GM19238 (cell line): ENCODE data around the gene LEMD2.

Experiments used
- DNase-seq: peaks from one replicate; pipeline ENCODE4 v3.0.0; 2011; ENCODE audit warnings: low spot score; ENCODE audit not compliant: insufficient read length

LEMD2 gene

GRCh38 chr6:33797626-33798342, 8.9 kb upstream of the LEMD2 start:
- no peak for DNase-seq

GRCh38 chr6:33794910-33795623, 6.1 kb upstream of the LEMD2 start:
- no peak for DNase-seq

GRCh38 chr6:33792981-33793380, 4.1 kb upstream of the LEMD2 start:
- no peak for DNase-seq

GRCh38 chr6:33791620-33792019, 2.7 kb upstream of the LEMD2 start:
- no peak for DNase-seq

- no peak for DNase-seq
These were observed 2.0 kb upstream of the LEMD2 start for GRCh38 chr6:33790910-33791309.

DNA sequence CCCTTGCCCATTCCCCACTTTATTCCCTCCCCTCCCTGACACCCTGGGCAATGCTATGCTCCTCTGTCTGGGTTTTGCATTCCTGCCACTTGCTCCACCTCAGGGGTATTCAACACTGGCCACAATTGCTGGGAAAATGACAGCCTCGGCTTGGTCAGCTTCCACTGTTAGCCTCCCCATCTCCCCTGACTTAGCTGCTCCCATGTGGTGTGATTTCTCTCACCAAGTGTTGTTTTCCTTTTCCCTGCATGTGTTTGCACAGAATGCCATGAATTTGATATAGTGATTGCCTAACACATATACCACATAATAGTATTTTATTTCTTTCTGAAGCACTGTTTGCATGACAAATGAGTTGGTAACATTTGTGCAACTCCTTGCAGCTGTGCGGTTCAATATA, 1.4 kb upstream of the LEMD2 start:
- no peak for DNase-seq

DNA sequence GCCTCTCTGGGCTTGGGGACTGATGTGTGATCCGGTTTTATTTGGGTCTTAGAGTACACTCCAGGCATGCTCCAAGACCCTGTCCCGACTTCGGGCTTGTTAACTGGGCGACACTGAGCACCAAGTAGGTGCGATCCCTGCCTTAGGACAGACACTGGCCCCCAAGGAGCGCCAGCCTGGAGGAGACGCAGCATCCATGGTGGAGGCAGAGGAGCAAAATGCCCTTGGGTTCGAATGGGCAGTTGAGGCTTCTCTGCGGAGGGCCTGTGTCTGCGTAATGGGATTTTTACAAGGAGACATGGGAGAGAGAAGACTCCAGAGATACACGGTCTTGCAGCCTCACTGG, 593 bp upstream of the LEMD2 start:
- DNase-seq, result no peak

DNA sequence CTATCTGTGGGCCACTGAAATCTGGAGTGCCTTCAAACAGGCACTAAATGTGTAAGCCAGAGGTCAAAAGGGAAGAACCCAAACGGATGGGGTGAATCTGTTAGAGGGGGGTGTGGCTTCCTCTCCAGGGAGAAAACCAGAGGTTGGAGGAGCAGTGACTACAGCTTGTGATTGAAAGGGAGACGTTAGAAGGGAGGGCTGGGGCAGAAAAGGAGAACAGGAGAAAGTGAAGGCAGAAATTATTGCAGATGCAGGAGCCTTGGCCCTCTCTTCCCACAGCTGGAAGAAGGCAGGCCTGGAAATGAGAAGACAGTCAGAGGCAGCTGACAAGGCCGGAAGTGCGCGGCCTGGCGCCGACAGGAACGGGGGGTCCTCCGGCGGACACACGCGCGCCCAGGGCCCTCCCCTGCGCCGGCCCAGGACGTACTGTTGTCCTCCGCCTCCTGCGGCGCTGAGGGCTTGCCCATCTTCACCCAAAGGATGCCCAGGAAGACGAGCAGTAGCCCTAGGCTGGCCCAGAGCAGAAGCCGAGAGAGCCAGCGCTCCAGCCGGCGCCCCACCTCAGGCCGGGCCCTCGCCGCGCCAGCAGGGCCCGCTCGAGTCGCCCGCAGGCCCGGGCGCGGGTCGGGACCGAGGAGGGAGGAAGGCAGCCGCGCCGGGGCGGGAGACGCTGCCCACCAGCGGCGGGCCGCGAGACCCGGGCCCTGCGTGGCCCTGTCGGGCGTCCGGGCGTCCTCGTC, 806 bp downstream of the LEMD2 start:
- peak; percentile 86 for DNase-seq

DNA sequence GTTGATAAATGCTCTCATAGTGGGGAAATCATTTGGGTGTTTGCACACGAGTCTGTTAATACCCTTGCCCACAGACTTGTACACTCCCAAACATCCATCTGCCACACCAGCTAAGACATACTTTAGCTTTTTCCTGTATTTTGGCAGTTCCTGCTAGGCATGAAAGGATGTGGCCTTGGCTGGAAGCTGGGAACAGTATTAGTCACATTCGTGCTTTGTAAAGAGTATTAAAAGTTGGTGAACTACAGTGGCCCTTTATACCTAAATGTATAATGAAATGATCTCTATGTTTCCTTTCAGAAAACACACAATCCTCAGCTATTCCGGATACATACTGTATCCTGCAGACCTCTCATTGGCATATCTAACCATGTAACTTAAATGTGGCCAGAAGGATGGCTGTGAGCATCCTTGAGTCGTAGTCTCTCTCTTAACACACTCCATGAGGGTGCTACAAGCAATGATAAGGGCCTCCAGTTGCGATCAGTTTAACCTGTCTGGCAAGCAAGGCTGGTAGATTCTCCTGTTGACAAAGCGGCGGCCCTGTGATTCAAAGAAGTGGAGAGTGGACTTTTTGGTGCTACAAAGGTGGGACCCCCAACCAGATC, 1.5 kb downstream of the LEMD2 start:
- DNase-seq, result no peak

- no peak for DNase-seq
These were observed 2.2 kb downstream of the LEMD2 start for GRCh38 chr6:33786736-33787135.

GRCh38 chr6:33785778-33786177, 3.2 kb downstream of the LEMD2 start:
- DNase-seq, result no peak

DNA sequence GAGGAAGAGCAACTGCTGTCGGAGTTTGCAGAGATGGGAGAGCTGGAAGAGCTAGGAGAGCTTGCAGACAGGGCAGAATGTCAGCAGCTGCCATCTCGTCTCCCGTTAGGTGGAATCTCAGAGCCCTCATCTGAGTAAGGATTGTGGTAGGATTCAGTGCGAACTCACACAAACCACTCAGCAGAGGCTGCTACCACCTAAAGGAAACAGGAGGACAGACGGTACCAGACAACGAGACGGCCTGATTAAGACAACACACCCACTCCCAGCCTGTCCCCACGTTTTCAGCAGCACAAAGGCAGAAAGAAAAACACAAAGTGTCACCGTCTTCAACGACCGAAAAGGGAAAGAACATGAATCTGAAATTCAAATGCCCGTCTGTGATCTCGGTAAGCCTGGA, 4.1 kb downstream of the LEMD2 start:
- no peak for DNase-seq

DNA sequence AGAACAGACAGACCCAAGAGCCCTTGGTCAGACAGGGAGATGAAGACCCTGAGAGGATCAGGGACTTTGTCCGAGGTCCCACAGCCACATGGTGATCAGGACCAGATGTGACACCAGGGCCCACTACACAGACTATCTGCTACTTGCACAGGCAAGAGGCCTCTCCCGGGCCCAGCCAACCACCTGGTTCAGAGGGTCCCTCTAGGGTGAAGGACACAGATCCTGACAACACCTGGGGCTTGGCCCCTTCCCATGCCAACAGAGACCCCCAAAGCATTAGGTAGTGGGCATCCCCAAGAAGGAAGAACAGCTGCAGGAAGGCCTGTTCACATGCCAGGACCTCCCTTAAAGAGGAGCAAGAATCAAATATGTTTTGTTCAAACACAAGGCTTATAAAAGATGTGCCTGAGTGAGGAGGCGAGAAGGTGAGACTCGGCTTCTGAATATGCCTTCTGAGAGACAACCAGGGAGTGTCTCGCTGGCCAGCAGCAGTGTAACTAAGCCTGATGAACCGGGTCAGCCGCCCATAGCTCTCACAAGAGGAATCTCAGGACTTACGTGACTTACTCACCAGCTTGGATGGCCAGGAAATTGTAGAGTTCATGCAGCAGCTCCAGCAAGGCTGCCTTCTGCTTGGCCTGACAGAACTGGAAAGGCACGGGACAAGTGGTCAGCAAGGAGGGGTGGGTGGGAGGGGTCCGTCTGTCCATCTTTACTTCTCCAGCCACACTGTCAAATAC, 5.0 kb downstream of the LEMD2 start:
- no peak for DNase-seq

GRCh38 chr6:33782561-33782960, 6.4 kb downstream of the LEMD2 start:
- DNase-seq, result no peak

- no peak for DNase-seq
These were observed 7.6 kb downstream of the LEMD2 start for GRCh38 chr6:33781131-33781975.

DNA sequence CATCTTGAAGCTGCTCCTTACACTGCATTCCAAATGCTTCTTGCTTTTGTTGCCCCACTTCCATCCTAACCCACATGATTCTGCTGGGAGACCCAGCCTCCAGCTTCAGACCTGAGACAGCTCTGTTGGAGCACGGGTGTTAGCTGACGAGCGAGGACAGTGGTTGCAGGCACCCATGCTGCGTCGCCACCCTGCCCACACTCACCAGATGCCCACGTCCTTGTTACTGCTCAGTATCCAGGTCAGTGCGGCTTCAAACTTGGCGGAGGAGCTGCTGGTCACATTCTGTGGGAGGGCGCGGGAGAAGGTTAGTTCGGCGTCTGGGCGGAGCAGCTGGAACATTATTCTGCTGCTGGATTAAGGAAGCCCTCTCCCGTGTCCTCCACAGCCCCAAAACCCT, 9.0 kb downstream of the LEMD2 start:
- DNase-seq, result no peak

GRCh38 chr6:33779290-33779689, 9.6 kb downstream of the LEMD2 start:
- DNase-seq, result no peak

DNA sequence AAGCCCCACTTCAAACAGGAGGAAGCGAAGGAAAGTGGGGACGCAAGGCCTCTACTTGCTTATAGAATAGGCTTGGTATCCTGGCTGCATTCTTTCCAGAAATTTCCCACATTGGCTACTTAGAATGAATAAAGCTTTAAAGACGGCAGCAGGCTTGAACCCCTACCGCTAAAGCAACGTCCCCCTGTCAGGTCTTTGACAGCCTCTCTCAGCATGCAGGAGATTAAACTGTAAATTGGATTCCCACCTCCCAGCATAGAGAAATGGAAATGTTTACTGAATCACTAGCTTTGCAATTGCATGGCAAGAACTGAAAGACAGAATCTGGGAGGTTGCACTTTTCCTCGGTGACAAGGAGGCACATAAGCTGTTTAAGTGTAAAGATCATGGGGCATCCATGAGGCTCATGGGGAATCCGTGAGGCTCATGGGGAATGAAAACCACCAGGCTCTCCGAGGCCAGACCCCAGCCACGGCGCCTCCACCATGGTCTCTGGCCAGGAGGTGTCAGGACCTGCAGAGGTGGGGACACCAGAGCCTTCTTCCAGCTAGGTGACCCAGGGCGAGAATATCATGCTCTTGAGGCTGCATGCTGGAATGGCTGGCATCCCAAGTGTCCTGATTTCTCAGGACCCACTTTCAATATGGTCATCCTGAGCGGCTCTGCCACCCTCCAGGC, 10.3 kb downstream of the LEMD2 start:
- no peak for DNase-seq

- DNase-seq, result no peak
These were observed 11.2 kb downstream of the LEMD2 start for GRCh38 chr6:33777398-33778388.
